Omental fat pad (tissue), 4 donors: Measurements from ENCODE around the gene AUTS2. TPM values are rescaled to one million over a fixed set of nuclear protein-coding genes. Genes with fewer than 3 reads are reported as not detected.

Experiments
- ATAC-seq: fragments of 150-250 bp; one replicate; pipeline ENCODE4 v1.9.1; 2016; ENCODE audit warnings: mild to moderate bottlenecking, moderate library complexity; ENCODE audit not compliant: low FRiP score
- DNase-seq: peaks from one replicate; pipeline ENCODE4 v3.0.0-alpha.2; 2019; ENCODE audit warnings: low spot score
- total RNA-seq, 4 donors: library from RNA; depleted of rRNA; stranded (reverse); fragments of >200 nt; gene quantifications; one replicate each; pipeline ENCODE4 v1.1.0, GENCODE V29; 2016
- TF ChIP-seq, protein P1 (sequence below), 3 donors: fragments of 450-650 bp; IDR thresholded peaks; one replicate each; pipeline ENCODE4 v1.5.1; 2016 to 2017; ENCODE audit warnings: antibody characterized with exemption in 3 of 3, mild to moderate bottlenecking in 3 of 3, moderate library complexity in 2 of 3

The AUTS2 gene
- total RNA-seq, 4 donors from 2014 or later, result 13.2 to 27.0 (median 21.2) TPM

DNA sequence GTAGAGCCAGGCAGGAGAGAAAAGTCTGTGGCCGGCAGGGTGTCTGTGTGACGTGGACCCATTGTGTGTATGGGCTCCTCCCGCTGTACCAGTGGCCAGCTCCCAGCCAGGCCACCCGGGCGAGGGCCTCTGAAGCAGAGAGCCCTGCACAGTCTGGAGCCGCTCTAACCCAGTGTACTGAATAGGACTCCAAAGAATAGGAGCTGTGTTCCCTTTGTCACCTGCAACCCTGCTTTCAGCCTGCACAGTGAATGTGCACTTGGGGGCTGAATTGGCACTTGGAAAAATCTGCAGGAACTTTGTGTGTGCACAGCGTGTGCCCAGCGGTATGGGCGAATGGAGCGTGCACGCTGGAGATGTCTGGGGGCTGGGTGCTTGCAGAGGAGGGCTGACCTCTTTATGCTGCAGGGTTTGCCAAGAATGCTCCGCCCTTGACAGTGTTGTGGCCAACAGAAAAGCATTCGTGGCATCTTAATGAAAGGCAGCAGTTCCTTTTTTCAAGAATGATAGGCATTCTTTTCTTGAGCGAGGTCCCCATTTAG is 216.2 kb downstream of the AUTS2 start:
- ATAC-seq, result no peak
- TF ChIP-seq, protein P1, sequence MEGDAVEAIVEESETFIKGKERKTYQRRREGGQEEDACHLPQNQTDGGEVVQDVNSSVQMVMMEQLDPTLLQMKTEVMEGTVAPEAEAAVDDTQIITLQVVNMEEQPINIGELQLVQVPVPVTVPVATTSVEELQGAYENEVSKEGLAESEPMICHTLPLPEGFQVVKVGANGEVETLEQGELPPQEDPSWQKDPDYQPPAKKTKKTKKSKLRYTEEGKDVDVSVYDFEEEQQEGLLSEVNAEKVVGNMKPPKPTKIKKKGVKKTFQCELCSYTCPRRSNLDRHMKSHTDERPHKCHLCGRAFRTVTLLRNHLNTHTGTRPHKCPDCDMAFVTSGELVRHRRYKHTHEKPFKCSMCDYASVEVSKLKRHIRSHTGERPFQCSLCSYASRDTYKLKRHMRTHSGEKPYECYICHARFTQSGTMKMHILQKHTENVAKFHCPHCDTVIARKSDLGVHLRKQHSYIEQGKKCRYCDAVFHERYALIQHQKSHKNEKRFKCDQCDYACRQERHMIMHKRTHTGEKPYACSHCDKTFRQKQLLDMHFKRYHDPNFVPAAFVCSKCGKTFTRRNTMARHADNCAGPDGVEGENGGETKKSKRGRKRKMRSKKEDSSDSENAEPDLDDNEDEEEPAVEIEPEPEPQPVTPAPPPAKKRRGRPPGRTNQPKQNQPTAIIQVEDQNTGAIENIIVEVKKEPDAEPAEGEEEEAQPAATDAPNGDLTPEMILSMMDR (IDR thresholded peaks at IDR 0.05), result no peak
- no peak for DNase-seq

DNA sequence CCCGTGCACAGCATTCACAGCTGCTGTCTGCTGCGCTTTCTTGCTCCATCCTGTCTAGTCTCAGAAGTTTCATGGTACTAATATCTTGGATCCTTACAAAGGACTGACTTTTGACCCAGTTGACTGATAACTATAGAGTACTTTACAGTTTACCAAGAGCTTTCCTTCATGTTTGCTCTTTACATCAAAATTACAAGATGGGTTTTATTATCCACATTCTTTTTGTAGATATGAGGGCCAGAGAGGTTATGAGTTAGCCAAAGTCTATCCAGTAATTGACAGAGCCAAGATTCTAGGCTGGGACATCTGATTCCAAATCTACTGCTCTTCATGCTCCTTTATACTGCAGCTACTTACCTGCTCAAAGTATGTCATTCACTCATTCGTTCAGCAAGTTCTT is 218.2 kb downstream of the AUTS2 start:
- TF ChIP-seq, protein P1 (IDR thresholded peaks at IDR 0.05), result no peak
- ATAC-seq (no peak), DNase-seq (no peak)

DNA sequence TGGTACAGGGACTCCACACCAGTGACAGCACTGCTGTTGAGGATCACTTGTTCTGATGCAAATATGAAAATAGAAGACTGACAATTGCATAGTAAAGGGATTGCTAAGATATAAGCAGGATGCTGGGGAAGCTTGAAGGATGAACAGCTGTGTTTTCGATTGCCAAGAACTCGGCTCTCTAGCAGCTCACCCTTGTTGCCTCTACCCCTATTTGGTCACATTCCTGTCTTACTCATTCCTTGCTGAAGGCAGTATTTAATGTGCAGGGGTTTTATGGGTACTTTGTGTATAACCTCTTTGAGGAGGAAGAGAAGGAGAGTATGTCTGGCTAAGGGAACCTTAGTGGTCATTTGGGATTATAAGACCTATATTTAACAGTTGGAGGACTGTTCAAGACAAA is 218.8 kb downstream of the AUTS2 start:
- ATAC-seq (no peak), DNase-seq (no peak)
- TF ChIP-seq, protein P1 (IDR thresholded peaks at IDR 0.05), result no peak

DNA sequence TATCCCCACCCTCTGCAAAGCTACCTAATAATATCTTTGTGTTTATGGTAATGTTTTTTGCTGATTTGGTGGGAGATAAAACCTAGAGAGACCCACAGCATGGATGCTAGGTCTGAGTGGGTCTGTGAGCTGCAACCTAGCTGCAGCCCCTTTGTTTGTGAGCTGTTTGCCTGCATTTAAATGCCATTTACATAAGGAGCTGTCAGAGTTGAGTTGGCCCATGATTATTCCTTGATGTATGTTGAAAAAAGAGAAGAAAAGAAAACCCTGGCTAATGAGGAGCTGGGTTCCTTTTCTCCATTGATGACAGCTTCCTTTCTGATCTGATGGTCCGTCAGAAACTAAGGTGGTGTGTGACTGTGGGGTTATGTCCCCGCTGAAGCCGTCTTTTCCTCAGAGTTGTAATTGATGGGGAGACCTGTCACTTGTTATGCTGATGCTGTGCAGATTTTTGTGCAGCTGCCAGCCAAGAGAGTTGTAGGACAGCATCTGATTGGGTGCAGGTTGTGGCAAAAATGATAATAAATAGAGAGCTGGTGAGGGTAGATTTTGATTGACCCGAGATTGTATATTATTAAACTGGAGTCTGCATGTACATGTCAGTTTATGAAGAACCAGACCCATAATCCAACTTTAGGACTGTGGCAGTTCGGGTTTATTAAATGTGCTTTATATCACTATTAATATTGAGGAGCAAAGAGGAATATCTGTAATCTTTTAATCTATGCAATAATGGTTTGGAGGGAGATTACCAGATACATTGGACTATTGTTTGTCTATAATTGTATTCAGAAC is 219.8 kb downstream of the AUTS2 start:
- DNase-seq (no peak), ATAC-seq (no peak)
- TF ChIP-seq, protein P1 (IDR thresholded peaks at IDR 0.05), result no peak

DNA sequence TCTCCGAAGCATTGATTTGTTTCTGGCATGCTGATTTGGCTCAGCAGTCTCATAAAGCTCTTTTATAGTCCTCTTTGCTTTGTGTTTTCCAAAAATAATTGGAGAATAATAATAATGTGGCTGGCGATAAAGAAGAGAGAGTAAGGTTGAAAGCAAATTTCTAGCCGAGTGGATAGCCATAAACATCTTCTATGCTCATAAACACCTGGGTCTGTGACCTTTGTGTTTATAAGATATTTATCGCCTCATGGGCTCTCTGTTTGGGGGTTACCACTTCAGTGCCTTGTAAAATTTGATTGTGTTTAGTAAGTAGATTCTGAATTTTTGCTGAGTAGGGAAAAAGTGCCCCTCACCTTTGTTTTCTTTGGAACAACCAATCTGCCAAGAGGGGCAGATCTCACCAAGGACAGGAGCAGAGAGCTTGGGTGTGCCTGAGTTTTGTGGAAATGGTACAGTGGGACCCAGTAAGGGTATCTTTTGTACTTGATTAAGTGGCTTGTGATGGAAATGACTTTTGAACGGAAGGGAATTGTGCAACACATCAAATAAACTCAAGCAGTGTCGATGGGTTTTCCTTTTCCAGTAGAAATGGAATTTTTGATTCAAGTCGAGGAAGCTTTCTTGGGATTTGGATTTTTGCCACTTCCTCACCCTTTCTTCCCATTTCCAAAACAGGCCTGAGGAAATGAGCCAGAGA is 220.5 kb downstream of the AUTS2 start:
- TF ChIP-seq, protein P1 (IDR thresholded peaks at IDR 0.05), result no peak
- DNase-seq (no peak), ATAC-seq (no peak)

DNA sequence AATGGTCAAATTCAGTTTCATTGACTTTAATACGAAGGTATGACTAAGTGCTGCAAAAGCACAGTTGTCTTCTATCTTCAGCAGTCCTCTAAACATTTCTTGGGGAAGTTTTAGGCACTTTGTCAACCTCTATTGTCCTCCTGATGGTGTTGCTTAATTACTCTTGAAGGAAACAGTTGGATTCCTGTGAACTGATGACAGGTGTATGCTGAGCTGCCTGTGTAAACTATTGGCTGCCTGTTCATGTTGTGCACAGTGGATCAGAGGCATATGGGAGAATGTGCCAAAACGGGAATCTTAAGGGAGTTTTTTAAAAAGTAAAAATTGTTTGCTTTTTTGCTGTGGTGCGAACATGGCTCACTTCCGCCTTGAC is 221.0 kb downstream of the AUTS2 start:
- TF ChIP-seq, protein P1 (IDR thresholded peaks at IDR 0.05), result no peak
- ATAC-seq (no peak), DNase-seq (no peak)
